A673 (cell line): ENCODE measurements around the gene PPP1R37.
A peak's percentile ranks its signal among the peaks of the same experiment; 100 is the strongest.

Experiments
- EZH2 ChIP-seq: fragments of 200-600 bp; sonication (generic); IDR thresholded peaks from 2 replicates; pipeline ENCODE4 v1.6.1; 2017; ENCODE audit warnings: borderline replicate concordance, low read depth, mild to moderate bottlenecking, mixed read lengths, antibody characterized with exemption, low read length; ENCODE audit not compliant: poor library complexity, severe bottlenecking
- TF ChIP-seq, protein P1 (sequence below): fragments of 300-800, 200-600 bp; sonication (generic); conservative IDR thresholded peaks from 2 replicates; pipeline ENCODE4 v1.5.1; 2017; ENCODE audit warnings: low read depth, mild to moderate bottlenecking, antibody characterized with exemption, low read length, moderate library complexity, mixed read lengths

DNA sequence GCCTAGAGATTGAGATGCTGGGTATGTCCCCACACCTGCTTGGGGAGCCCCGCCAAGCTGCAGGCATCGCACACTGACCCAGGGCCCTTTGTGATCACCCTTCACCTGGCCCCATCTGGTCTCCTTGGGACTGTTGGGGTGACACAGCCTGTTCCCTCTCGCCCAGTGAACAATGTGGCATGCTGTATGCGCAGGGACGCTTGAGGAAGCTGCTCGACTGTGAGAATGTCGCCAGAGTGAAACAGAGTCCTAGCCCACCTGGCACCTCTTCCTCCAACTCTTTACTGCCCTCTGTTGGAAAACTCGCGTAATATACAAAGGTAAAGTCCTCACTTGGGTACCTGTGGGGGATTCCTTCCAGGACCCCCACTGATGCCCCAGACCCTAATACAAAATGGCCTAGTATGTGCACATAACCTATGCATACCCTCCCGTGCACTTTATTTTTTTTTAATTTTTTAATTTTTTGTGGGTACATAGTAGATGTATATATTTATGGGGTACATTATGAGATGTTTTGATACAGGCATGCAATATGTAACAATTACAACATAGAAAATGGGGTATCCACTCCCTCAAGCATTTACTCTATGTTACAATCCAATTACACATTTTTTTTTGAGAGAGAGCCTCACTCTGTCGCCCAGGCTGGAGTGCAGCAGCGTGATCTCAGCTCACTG lies 94.6 kb downstream of the PPP1R37 start:
- TF ChIP-seq, protein P1, sequence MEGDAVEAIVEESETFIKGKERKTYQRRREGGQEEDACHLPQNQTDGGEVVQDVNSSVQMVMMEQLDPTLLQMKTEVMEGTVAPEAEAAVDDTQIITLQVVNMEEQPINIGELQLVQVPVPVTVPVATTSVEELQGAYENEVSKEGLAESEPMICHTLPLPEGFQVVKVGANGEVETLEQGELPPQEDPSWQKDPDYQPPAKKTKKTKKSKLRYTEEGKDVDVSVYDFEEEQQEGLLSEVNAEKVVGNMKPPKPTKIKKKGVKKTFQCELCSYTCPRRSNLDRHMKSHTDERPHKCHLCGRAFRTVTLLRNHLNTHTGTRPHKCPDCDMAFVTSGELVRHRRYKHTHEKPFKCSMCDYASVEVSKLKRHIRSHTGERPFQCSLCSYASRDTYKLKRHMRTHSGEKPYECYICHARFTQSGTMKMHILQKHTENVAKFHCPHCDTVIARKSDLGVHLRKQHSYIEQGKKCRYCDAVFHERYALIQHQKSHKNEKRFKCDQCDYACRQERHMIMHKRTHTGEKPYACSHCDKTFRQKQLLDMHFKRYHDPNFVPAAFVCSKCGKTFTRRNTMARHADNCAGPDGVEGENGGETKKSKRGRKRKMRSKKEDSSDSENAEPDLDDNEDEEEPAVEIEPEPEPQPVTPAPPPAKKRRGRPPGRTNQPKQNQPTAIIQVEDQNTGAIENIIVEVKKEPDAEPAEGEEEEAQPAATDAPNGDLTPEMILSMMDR = peak; percentile 62
- no peak for TF ChIP-seq EZH2
